Measurements from ENCODE around the gene CHDH.

GRCh38 chr3:53815067-53815466 is 31.2 kb downstream of the CHDH start:
- TF ChIP-seq CTCF (conservative IDR thresholded peaks at IDR 0.05; ENCODE audit: low read depth in 2 of 2) (no peak), EZH2 (IDR thresholded peaks at IDR 0.05; ENCODE audit: low read depth, unreplicated experiment) (no peak), POLR2AphosphoS5 (IDR thresholded peaks at IDR 0.05; ENCODE audit: low read depth) (no peak), JUNB (IDR thresholded peaks at IDR 0.05; ENCODE audit: unreplicated experiment) (no peak)
